ENCODE data around the gene NCAM2. TPM values are rescaled to one million over a fixed set of nuclear protein-coding genes. Genes with fewer than 3 reads are reported as not detected.

The NCAM2 gene
- total and polyA plus RNA-seq, 2 experiments from 2014 or later = 0.36 to 0.83 TPM

DNA sequence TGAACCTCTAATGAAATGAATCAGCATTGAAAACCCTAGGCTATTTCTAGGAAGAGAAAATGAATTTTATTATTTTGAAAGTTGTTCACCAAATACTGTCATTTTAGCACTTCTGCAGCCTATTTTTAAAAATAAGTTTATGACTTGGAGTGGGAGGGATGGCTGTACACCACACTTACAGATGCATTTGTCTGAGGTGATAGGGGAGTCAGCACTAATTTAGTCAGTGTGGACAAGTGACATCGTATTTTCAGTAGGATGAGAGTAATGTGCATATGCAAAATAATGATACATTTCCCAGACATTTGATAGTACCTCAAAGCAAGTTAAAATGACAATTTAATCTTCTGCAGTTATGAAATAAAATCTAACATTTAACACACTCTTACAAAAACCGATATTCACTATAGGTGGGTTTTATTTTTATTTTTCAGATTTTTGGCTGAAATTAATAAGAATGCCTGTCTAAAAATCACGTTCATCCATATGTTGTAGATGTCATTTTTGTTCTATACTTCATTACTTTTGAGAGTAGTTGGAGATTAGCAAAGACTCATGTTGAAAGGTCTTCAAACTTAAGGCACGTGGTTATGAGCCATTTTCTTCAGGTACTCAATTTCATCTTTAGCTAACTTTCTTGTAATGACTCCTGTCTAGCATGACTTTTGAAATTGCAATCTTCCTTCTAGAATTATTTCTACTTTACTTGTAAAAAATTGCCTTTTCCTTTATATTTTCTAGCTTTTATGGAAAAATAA, 186.7 kb downstream of the NCAM2 start (continued):
- TF ChIP-seq, protein P1, sequence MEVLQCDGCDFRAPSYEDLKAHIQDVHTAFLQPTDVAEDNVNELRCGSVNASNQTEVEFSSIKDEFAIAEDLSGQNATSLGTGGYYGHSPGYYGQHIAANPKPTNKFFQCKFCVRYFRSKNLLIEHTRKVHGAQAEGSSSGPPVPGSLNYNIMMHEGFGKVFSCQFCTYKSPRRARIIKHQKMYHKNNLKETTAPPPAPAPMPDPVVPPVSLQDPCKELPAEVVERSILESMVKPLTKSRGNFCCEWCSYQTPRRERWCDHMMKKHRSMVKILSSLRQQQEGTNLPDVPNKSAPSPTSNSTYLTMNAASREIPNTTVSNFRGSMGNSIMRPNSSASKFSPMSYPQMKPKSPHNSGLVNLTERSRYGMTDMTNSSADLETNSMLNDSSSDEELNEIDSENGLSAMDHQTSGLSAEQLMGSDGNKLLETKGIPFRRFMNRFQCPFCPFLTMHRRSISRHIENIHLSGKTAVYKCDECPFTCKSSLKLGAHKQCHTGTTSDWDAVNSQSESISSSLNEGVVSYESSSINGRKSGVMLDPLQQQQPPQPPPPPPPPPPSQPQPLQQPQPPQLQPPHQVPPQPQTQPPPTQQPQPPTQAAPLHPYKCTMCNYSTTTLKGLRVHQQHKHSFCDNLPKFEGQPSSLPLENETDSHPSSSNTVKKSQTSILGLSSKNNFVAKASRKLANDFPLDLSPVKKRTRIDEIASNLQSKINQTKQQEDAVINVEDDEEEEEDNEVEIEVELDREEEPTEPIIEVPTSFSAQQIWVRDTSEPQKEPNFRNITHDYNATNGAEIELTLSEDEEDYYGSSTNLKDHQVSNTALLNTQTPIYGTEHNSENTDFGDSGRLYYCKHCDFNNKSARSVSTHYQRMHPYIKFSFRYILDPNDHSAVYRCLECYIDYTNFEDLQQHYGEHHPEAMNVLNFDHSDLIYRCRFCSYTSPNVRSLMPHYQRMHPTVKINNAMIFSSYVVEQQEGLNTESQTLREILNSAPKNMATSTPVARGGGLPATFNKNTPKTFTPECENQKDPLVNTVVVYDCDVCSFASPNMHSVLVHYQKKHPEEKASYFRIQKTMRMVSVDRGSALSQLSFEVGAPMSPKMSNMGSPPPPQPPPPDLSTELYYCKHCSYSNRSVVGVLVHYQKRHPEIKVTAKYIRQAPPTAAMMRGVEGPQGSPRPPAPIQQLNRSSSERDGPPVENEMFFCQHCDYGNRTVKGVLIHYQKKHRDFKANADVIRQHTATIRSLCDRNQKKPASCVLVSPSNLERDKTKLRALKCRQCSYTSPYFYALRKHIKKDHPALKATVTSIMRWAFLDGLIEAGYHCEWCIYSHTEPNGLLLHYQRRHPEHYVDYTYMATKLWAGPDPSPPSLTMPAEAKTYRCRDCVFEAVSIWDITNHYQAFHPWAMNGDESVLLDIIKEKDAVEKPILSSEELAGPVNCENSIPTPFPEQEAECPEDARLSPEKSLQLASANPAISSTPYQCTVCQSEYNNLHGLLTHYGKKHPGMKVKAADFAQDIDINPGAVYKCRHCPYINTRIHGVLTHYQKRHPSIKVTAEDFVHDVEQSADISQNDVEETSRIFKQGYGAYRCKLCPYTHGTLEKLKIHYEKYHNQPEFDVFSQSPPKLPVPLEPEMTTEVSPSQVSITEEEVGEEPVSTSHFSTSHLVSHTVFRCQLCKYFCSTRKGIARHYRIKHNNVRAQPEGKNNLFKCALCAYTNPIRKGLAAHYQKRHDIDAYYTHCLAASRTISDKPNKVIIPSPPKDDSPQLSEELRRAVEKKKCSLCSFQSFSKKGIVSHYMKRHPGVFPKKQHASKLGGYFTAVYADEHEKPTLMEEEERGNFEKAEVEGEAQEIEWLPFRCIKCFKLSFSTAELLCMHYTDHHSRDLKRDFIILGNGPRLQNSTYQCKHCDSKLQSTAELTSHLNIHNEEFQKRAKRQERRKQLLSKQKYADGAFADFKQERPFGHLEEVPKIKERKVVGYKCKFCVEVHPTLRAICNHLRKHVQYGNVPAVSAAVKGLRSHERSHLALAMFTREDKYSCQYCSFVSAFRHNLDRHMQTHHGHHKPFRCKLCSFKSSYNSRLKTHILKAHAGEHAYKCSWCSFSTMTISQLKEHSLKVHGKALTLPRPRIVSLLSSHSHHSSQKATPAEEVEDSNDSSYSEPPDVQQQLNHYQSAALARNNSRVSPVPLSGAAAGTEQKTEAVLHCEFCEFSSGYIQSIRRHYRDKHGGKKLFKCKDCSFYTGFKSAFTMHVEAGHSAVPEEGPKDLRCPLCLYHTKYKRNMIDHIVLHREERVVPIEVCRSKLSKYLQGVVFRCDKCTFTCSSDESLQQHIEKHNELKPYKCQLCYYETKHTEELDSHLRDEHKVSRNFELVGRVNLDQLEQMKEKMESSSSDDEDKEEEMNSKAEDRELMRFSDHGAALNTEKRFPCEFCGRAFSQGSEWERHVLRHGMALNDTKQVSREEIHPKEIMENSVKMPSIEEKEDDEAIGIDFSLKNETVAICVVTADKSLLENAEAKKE (CRISPR knock-in tag; IDR thresholded peaks at IDR 0.05) = no peak
- TF ChIP-seq STAT1 (IDR thresholded peaks at IDR 0.05; ENCODE audit: unreplicated experiment) (no peak), POLR2AphosphoS5 (IDR thresholded peaks at IDR 0.05; ENCODE audit: low read depth) (no peak)

DNA sequence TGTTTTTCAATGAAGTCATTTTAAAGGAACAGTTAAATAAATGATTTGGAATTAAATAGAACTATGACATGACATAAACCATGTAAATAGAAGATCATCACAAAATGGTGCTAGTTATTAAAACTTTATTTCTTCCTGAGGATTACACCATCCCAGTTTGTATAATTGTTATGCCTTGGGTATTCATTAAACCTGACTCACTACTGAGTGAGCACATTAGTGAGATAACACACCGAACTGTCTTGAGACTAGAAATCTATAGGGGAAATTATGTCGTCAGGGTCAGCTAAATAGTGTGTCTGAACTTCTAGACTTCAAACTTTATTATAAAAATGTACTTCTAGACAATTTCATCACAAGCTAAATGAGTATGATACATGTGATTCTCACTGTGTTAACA, 189.4 kb downstream of the NCAM2 start:
- Histone ChIP-seq H3K79me2 (replicated peaks; ENCODE audit: insufficient read depth) (no peaks in the 10 kb centered on the region), H3K4me1 (ENCODE audit: insufficient read depth) (no peaks in the 10 kb centered on the region), H3K27me3 (ENCODE audit: insufficient read depth) (no peaks in the 10 kb centered on the region), H3F3A (replicated peaks; ENCODE audit: low read depth) (no peaks in the 10 kb centered on the region), H2AFZ (no peak overlapping the region), H3K4me2 (no peak overlapping the region), H4K20me1 (replicated peaks; ENCODE audit: insufficient read depth) (no peaks in the 10 kb centered on the region), H3K4me3 (no peak overlapping the region), H3K27ac (ENCODE audit: low read depth) (no peak overlapping the region), H3K36me3 (ENCODE audit: insufficient read depth) (no peaks in the 10 kb centered on the region), H3K9me2 (ENCODE audit: insufficient read depth) (no peaks in the 10 kb centered on the region)
- DNase-seq (ENCODE audit: low spot score) = no peak
- ATAC-seq = no peak
- Mint-ChIP-seq H3K27ac (no peak overlapping the region), H3K36me3 (ENCODE audit: low read depth) (no peaks in the 10 kb centered on the region), H3K9me3 (no peaks in the 10 kb centered on the region), H3K27me3 (ENCODE audit: insufficient read depth, low read depth, poor library complexity) (no peaks in the 10 kb centered on the region), H3K4me1 (no peaks in the 10 kb centered on the region), H3K4me3 (no peak overlapping the region)
- TF ChIP-seq EZH2 (IDR thresholded peaks at IDR 0.05; ENCODE audit: low read depth, unreplicated experiment) (no peak), CREB1 (CRISPR knock-in tag; IDR thresholded peaks at IDR 0.05; ENCODE audit: low read depth) (no peak), POLR2AphosphoS5 (IDR thresholded peaks at IDR 0.05; ENCODE audit: low read depth) (no peak), NANOG (IDR thresholded peaks at IDR 0.05; ENCODE audit: borderline replicate concordance) (no peak)
- TF ChIP-seq, protein P2, sequence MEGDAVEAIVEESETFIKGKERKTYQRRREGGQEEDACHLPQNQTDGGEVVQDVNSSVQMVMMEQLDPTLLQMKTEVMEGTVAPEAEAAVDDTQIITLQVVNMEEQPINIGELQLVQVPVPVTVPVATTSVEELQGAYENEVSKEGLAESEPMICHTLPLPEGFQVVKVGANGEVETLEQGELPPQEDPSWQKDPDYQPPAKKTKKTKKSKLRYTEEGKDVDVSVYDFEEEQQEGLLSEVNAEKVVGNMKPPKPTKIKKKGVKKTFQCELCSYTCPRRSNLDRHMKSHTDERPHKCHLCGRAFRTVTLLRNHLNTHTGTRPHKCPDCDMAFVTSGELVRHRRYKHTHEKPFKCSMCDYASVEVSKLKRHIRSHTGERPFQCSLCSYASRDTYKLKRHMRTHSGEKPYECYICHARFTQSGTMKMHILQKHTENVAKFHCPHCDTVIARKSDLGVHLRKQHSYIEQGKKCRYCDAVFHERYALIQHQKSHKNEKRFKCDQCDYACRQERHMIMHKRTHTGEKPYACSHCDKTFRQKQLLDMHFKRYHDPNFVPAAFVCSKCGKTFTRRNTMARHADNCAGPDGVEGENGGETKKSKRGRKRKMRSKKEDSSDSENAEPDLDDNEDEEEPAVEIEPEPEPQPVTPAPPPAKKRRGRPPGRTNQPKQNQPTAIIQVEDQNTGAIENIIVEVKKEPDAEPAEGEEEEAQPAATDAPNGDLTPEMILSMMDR (conservative IDR thresholded peaks at IDR 0.05; ENCODE audit: low read depth in 2 of 2) = no peak
- TF ChIP-seq, protein P1 (CRISPR knock-in tag; IDR thresholded peaks at IDR 0.05) = no peak

All from GM23338 (cell line).